Kidney (tissue), 14 donors: ENCODE results near the gene GSTM5. TPM values are rescaled to one million over a fixed set of nuclear protein-coding genes. Genes with fewer than 3 reads are reported as not detected.
A peak's percentile ranks its signal among the peaks of the same experiment; 100 is the strongest.

Experiments
- DNase-seq, 5 donors: peaks; one replicate each; pipeline ENCODE4 v3.0.0-alpha.2; 2013 to 2020
- FAIRE-seq: peaks from 2 replicates; lab custom pipeline; 2012; peaks lifted over from hg19 to GRCh38; lab: Jason Lieb, UNC
- H3K27ac ChIP-seq, 2 donors: one replicate each; pipeline ENCODE4 v1.7.0; 2013; ENCODE audit warnings: low read depth in 2 of 2, low read length in 2 of 2, inconsistent platforms in 1 of 2
- H3K27me3 ChIP-seq: one replicate; pipeline ENCODE4 v1.7.1; 2013; ENCODE audit warnings: low read length, inconsistent platforms; ENCODE audit not compliant: control insufficient read depth, insufficient read depth
- H3K36me3 ChIP-seq, 3 donors: one replicate each; pipeline versions ENCODE4 v1.7.0 to v1.7.1; 2013; ENCODE audit warnings: low read length in 3 of 3, control low read depth in 1 of 3, inconsistent platforms in 1 of 3; ENCODE audit not compliant: insufficient read depth in 3 of 3, control insufficient read depth in 2 of 3
- H3K4me1 ChIP-seq, 3 donors: one replicate each; pipeline versions ENCODE4 v1.7.0 to v1.7.1; 2013; ENCODE audit warnings: low read length in 3 of 3, inconsistent platforms in 1 of 3, low read depth in 1 of 3; ENCODE audit not compliant: control insufficient read depth in 2 of 3, insufficient read depth in 2 of 3
- H3K4me3 ChIP-seq, 3 donors: one replicate each; pipeline versions ENCODE4 v1.7.0 to v1.8.1; 2013; ENCODE audit warnings: low read length in 3 of 3, control low read depth in 1 of 3, inconsistent platforms in 1 of 3
- H3K9ac ChIP-seq, 3 donors: one replicate each; pipeline versions ENCODE4 v1.7.0 to v1.7.1; 2013; ENCODE audit warnings: low read length in 3 of 3, control low read depth in 1 of 3, inconsistent platforms in 1 of 3
- H3K9me3 ChIP-seq, 3 donors: one replicate each; pipeline versions ENCODE4 v1.7.0 to v1.7.1; 2013; ENCODE audit warnings: low read length in 3 of 3, control low read depth in 1 of 3, inconsistent platforms in 1 of 3; ENCODE audit not compliant: control insufficient read depth in 2 of 3, insufficient read depth in 1 of 3
- CTCF ChIP-seq: IDR thresholded peaks from 3 replicates; pipeline ENCODE4 v1.5.1; 2012; ENCODE audit warnings: mild to moderate bottlenecking, moderate library complexity, borderline replicate concordance; ENCODE audit not compliant: insufficient read depth; ENCODE audit errors: extremely low read depth
- intact Hi-C: fragments of 100-400 bp; cut with DNase I; formaldehyde crosslinking; loops from one replicate; pipeline ENCODE4 v1.11.1; 2022
- polyA plus RNA-seq: library from polyadenylated mRNA; stranded (reverse); fragments of 350-450 nt; fragmentation: Illumina TruSeq; extraction: RNeasy Lipid Tissue Mini Kit (QIAGEN cat#74804); gene quantifications from one replicate; pipeline ENCODE4 v1.2.3, GENCODE V29; 2014; ENCODE audit warnings: low read depth, low replicate concordance; ENCODE audit not compliant: insufficient read depth
- total RNA-seq: library from RNA; stranded (reverse); fragmentation: NEBNext Ultra II Directional; extraction: Animal tissue kit (Norgen Biotek cat#: 25700); gene quantifications from one replicate; pipeline ENCODE4 v1.2.1, GENCODE V29; 2021
- donor health status: control.
- donor health status: control.
- donor health status: control.
- donor health status: control.
- donor health status: control.
- donor health status: DM: yes; HTN: yes; CAD: no.
- donor health status: Normal renal cell carcinoma (clear cell type).

Gene GSTM5
- total and polyA plus RNA-seq, 2 donors from 2014 or later, result 4.2 to 9.1 TPM

- Histone ChIP-seq H3K27ac (peak overlapping the region; percentile 73 to 86), H3K9ac (peak overlapping the region in 1 of 3 donors; percentile 55), H3K4me1 (peaks cover 0 to 4% (median 0%) of the 10 kb centered on the region in 3 donors), H3K9me3 (no peaks in the 10 kb centered on the region), H3K4me3 (peak overlapping the region in 1 of 3 donors; percentile 26), H3K27me3 (no peaks in the 10 kb centered on the region), H3K36me3 (no peaks in the 10 kb centered on the region)
- intact Hi-C loops, result no loop called here
- DNase-seq (peak in 3 of 5 donors; percentile 26 to 72 (median 45)), FAIRE-seq (no peak)
- no peak for TF ChIP-seq CTCF
These were observed 16.8 kb downstream of the GSTM5 start for GRCh38 chr1:109728870-109729269.

GRCh38 chr1:109730666-109731065 lies 18.6 kb downstream of the GSTM5 start:
- H3K27me3 ChIP-seq, result no peaks in the 10 kb centered on the region
- FAIRE-seq (no peak), DNase-seq (no peak)
- no peak for TF ChIP-seq CTCF
- no peaks in the 10 kb centered on the region for H3K36me3 ChIP-seq
- peak overlapping the region; percentile 3 to 41 for H3K27ac ChIP-seq
- intact Hi-C loops, result no loop called here
- H3K4me1 ChIP-seq, result peaks cover 0 to 4% (median 0%) of the 10 kb centered on the region in 3 donors
- no peaks in the 10 kb centered on the region for H3K9me3 ChIP-seq
- H3K9ac ChIP-seq, result peak overlapping the region in 1 of 3 donors; percentile 57
- no peak overlapping the region for H3K4me3 ChIP-seq

GRCh38 chr1:109732390-109732881 lies 20.4 kb downstream of the GSTM5 start:
- H3K36me3 ChIP-seq, result peaks cover 0 to 5% (median 2%) of the 10 kb centered on the region in 3 donors
- no peaks in the 10 kb centered on the region for H3K27me3 ChIP-seq
- no peak overlapping the region for H3K9ac ChIP-seq
- FAIRE-seq (no peak), DNase-seq (peak in 3 of 5 donors; percentile 19 to 49 (median 34))
- intact Hi-C loops, result no loop called here
- H3K4me3 ChIP-seq, result no peak overlapping the region
- TF ChIP-seq CTCF, result no peak
- H3K4me1 ChIP-seq, result peaks cover 0 to 4% (median 0%) of the 10 kb centered on the region in 3 donors
- no peaks in the 10 kb centered on the region for H3K9me3 ChIP-seq
- H3K27ac ChIP-seq, result peak overlapping the region; percentile 49 to 81
